ENCODE measurements around the gene SPTBN1. TPM values are rescaled to one million over a fixed set of nuclear protein-coding genes. Genes with fewer than 3 reads are reported as not detected.
"Not testable (repeated sequence)": the region's sequence is repeated elsewhere in the genome, so short reads cannot be mapped to it uniquely, and the experiment has no call there.

The SPTBN1 gene
- total RNA-seq, 1 donor: 200 TPM

DNA sequence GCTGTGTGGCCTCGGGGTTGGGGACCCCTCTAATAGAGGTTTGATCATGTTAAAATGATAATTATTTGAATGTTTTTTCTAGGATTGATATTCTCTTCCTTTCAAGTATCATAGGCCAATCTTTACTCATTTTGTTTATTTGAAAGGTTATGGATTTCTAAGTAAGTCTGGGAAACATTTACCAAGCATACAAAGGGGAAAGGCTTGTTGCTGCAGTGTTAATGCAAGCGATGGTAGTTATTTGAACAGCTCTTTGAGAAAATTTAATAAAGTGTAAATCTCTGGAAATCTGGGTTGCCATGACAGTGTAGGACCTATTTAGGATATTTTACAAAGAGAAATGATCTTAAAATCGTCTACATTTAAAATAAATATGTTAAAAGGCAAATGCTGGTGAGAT, 56.1 kb downstream of the SPTBN1 start:
- TF ChIP-seq, protein P1, sequence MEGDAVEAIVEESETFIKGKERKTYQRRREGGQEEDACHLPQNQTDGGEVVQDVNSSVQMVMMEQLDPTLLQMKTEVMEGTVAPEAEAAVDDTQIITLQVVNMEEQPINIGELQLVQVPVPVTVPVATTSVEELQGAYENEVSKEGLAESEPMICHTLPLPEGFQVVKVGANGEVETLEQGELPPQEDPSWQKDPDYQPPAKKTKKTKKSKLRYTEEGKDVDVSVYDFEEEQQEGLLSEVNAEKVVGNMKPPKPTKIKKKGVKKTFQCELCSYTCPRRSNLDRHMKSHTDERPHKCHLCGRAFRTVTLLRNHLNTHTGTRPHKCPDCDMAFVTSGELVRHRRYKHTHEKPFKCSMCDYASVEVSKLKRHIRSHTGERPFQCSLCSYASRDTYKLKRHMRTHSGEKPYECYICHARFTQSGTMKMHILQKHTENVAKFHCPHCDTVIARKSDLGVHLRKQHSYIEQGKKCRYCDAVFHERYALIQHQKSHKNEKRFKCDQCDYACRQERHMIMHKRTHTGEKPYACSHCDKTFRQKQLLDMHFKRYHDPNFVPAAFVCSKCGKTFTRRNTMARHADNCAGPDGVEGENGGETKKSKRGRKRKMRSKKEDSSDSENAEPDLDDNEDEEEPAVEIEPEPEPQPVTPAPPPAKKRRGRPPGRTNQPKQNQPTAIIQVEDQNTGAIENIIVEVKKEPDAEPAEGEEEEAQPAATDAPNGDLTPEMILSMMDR (IDR thresholded peaks at IDR 0.05; ENCODE audit: insufficient read depth, low read depth, low read length): no peak
- no peak for DNase-seq (ENCODE audit: low read depth)
- no peak overlapping the region for H3K4me3 ChIP-seq (ENCODE audit: low read depth, low read length)

DNA sequence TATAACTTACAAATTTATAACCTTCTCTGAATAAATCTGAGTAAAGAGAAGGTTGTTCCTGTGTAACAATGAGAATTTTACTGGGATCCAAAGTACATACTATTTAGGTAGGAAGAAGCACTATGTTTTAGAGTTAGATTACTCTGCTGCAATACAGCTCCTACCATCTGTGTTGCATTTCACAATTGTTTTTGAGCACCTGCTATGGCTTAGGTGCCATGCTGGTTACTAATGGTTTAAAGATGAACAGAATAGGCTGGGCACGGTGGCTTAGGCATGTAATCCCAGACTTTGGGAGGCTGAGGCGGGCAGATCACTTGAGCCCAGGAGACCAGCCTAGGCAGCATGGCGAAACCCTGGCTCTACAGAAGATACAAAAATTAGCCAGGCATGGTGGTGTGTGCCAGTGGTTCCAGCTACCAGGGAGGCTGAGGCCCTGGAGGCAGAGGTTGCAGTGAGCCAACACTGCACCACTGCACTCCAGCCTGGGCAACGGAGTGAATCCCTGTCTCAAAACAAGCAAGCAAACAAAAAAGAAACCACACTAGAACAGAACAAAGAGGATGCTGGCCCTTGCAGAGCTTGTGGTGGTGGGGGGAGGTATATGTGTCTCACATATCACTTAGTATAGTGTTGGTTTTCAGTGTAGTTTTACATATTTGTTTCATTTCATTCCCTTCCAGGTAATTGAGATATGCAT, 56.7 kb downstream of the SPTBN1 start:
- TF ChIP-seq, protein P1 (IDR thresholded peaks at IDR 0.05; ENCODE audit: insufficient read depth, low read depth, low read length): no peak
- H3K4me3 ChIP-seq (ENCODE audit: low read depth, low read length): no peak overlapping the region
- no peak for DNase-seq (ENCODE audit: low read depth)

DNA sequence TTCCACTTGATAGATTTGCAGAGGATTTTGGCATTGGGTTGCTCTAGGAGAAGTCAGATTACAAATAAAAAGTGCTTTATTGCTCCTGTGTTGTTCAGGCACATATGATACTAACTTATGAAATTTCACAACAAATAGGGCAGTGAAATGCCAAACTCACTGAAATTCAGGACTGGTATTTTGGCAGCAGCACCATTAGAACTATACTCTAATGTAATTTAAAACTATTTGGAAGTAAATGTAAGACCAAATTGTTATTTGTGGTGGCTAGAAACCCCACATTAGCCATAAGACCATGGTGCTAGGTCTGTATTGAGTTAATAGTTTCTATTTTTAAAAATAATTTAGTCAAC, 57.2 kb downstream of the SPTBN1 start:
- no peak for DNase-seq (ENCODE audit: low read depth)
- TF ChIP-seq, protein P1 (IDR thresholded peaks at IDR 0.05; ENCODE audit: insufficient read depth, low read depth, low read length): no peak
- no peak overlapping the region for H3K4me3 ChIP-seq (ENCODE audit: low read depth, low read length)

DNA sequence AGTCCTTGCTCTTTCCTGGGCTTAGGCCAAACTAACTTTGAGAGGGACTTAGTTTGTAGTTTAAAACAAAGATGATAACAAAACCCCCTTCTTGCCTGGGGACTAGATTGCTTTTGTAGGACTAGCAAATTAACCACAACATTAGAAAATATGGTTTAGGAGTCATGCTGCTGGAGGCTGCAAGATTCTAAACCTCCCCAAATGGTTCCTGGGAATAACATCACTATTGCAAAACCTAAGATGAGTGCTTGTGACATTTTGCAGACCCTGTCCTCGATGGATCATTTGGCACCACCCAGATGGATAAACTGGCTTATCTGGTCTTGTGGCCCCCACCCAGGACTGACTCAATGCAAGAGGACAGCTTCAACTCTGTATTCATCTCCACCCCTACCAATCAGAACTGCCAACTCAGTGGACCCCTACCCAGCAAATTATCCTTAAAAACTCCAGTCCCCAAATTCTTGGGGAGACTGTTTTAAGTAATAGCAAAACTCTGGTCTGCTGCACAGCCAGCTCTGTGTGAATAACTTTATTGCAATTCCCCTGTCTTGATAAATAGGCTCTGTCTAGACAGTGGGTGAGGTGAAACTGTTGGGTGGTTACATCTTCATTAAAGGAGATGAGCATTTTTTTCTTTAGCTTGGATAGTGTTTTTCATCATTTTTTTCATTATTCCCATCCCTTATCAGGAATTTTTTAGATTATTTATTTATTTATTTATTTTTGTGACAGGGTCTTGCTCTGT, 58.9 kb downstream of the SPTBN1 start:
- TF ChIP-seq, protein P1 (IDR thresholded peaks at IDR 0.05; ENCODE audit: insufficient read depth, low read depth, low read length): no peak
- H3K4me3 ChIP-seq (ENCODE audit: low read depth, low read length): no peak overlapping the region
- peak; percentile 84 for DNase-seq (ENCODE audit: low read depth)

DNA sequence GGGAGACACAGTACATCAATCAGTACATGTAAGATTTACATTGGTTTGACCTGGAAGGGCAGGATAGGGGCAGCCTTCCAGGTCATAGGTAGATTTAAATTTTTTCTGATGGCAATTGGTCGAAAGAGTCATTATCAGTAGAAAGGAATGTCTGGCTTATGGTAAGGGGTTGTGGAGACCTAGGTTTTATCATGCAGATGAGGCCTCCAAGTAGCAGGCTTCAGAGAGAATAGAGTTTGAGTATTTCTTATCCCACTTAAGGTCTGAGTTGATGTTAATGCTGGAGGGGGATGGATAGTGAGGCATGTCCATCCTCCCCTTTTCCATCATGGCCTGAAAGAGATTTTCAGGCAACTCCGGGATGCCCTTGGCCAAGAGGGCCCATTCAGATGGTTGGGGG, 60.7 kb downstream of the SPTBN1 start:
- no peak for DNase-seq (ENCODE audit: low read depth)
- TF ChIP-seq, protein P1 (IDR thresholded peaks at IDR 0.05; ENCODE audit: insufficient read depth, low read depth, low read length): no peak
- H3K4me3 ChIP-seq (ENCODE audit: low read depth, low read length): no peak overlapping the region

DNA sequence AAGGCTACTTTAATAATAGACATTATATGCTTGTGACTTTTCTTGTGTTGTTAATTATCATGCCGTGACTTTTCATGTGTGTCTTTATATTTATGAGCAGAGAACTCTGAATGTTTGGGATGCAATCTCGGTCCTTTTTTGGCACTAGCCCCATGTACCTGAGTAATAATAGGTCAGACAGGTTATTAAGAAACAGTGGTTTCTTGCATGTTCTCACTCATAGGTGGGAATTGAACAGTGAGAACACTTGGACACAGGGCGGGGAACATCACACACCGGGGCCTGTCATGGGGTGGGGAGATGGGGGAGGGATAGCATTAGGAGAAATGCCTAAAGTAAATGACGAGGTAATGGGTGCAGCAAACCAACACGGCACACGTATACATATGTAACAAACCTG, 61.9 kb downstream of the SPTBN1 start:
- not testable (repeated sequence) for H3K4me3 ChIP-seq (ENCODE audit: low read depth, low read length); DNase-seq (ENCODE audit: low read depth)

DNA sequence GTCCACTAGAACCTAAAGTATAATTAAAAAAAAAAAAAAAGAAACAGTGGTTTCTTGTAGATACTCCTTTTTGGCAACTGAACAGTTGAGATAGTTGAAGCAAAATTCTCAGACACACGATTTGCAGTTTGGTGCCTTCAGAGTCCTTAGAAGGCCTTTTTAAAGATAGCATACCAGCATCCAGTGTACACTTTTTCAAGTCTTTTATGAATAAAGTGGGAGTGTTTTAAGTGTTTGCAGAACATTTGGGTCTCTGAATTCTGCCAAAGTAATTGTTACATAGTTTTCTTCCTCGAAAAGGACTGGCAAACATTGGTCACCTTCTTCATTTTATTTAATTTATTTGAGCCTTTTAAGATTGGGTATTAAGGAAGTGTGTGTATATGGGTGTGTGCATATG, 62.3 kb downstream of the SPTBN1 start:
- DNase-seq (ENCODE audit: low read depth): no peak
- no peak overlapping the region for H3K4me3 ChIP-seq (ENCODE audit: low read depth, low read length)
- TF ChIP-seq, protein P1 (IDR thresholded peaks at IDR 0.05; ENCODE audit: insufficient read depth, low read depth, low read length): no peak
